ENCODE measurements around the gene PDE3A. TPM values are rescaled to one million over a fixed set of nuclear protein-coding genes. Genes with fewer than 3 reads are reported as not detected.
A peak's percentile ranks its signal among the peaks of the same experiment; 100 is the strongest.

Gene PDE3A
- total RNA-seq, 1 donor from 2014 or later, result 5.5 TPM

GRCh38 chr12:20424841-20425240 lies 56.5 kb downstream of the PDE3A start:
- Histone ChIP-seq H3K9me3 (no peaks in the 10 kb centered on the region), H3K27me3 (ENCODE audit: low read depth) (no peaks in the 10 kb centered on the region), H3K36me3 (no peaks in the 10 kb centered on the region), H3K4me1 (no peaks in the 10 kb centered on the region), H3K4me3 (no peak overlapping the region), H3K27ac (no peak overlapping the region)
- DNase-seq, result no peak
- no peak for ATAC-seq
- TF ChIP-seq CTCF (IDR thresholded peaks at IDR 0.05), result no peak
- intact Hi-C loops (cut with DNase I), result no loop called here

GRCh38 chr12:20426191-20426590 lies 57.9 kb downstream of the PDE3A start:
- ATAC-seq (peak; percentile 58 to 76), DNase-seq (no peak)
- no peak for TF ChIP-seq CTCF (IDR thresholded peaks at IDR 0.05)
- no peaks in the 10 kb centered on the region for H3K4me1 ChIP-seq
- H3K9me3 ChIP-seq, result no peaks in the 10 kb centered on the region
- H3K27ac ChIP-seq, result no peak overlapping the region
- H3K4me3 ChIP-seq, result no peak overlapping the region
- no peaks in the 10 kb centered on the region for H3K36me3 ChIP-seq
- no peaks in the 10 kb centered on the region for H3K27me3 ChIP-seq (ENCODE audit: low read depth)
- intact Hi-C loops (cut with DNase I), result no loop called here

GRCh38 chr12:20426957-20427356 lies 58.6 kb downstream of the PDE3A start:
- no peak for TF ChIP-seq CTCF (IDR thresholded peaks at IDR 0.05)
- intact Hi-C loops (cut with DNase I), result no loop called here

GRCh38 chr12:20429852-20430251 lies 61.5 kb downstream of the PDE3A start:
- H3K27ac ChIP-seq, result no peak overlapping the region
- ATAC-seq, result no peak
- no peak for DNase-seq
- no peaks in the 10 kb centered on the region for H3K4me1 ChIP-seq
- no peaks in the 10 kb centered on the region for H3K27me3 ChIP-seq (ENCODE audit: low read depth)
- intact Hi-C loops (cut with DNase I), result no loop called here
- TF ChIP-seq CTCF (IDR thresholded peaks at IDR 0.05), result no peak
- no peaks in the 10 kb centered on the region for H3K36me3 ChIP-seq
- no peak overlapping the region for H3K4me3 ChIP-seq
- no peaks in the 10 kb centered on the region for H3K9me3 ChIP-seq

More at GRCh38 chr12:20426957-20427356, 58.6 kb downstream of the PDE3A start:
- H3K36me3 ChIP-seq, result no peaks in the 10 kb centered on the region
- H3K4me3 ChIP-seq, result no peak overlapping the region
- H3K27ac ChIP-seq, result no peak overlapping the region
- no peak for ATAC-seq
- no peaks in the 10 kb centered on the region for H3K9me3 ChIP-seq
- H3K4me1 ChIP-seq, result no peaks in the 10 kb centered on the region
- no peaks in the 10 kb centered on the region for H3K27me3 ChIP-seq (ENCODE audit: low read depth)
- DNase-seq, result no peak

DNA sequence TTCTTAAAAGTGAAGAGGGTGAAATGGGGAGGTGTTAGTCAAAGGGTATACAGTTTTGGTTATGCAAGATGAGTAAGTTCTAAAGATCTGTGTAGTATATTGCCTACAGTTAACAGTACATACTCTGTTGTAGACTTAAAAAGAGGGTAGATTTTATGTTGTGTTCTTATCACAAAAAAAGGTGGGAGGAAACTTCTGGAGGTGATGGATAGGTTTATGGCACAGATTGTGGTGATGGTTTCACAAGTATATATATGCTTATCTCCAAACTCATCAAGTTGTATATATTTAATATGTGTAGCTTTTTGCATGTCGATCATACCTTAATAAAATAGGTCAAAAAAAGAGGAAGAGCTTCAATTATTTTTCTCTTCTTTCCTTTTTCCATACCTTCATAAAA lies 64.0 kb downstream of the PDE3A start:
- Histone ChIP-seq H3K4me1 (no peaks in the 10 kb centered on the region), H3K36me3 (no peaks in the 10 kb centered on the region), H3K4me3 (no peak overlapping the region), H3K27ac (no peak overlapping the region), H3K9me3 (no peaks in the 10 kb centered on the region), H3K27me3 (ENCODE audit: low read depth) (no peaks in the 10 kb centered on the region)
- intact Hi-C loops (cut with DNase I), result no loop called here
- no peak for TF ChIP-seq CTCF (IDR thresholded peaks at IDR 0.05)
- DNase-seq (no peak), ATAC-seq (no peak)

- Histone ChIP-seq H3K4me3 (no peak overlapping the region), H3K4me1 (no peaks in the 10 kb centered on the region), H3K9me3 (no peaks in the 10 kb centered on the region), H3K27ac (no peak overlapping the region), H3K36me3 (no peaks in the 10 kb centered on the region), H3K27me3 (ENCODE audit: low read depth) (no peaks in the 10 kb centered on the region)
- no peak for TF ChIP-seq CTCF (IDR thresholded peaks at IDR 0.05)
- DNase-seq (no peak), ATAC-seq (no peak)
- intact Hi-C loops (cut with DNase I), result no loop called here
Observed at GRCh38 chr12:20434996-20435395, 66.7 kb downstream of the PDE3A start.

All from lower lobe of right lung (tissue), 2 donors.